K562 (cell line): ENCODE results near the gene DENR. TPM values are rescaled to one million over a fixed set of nuclear protein-coding genes. Genes with fewer than 3 reads are reported as not detected.

Source experiments
- ATAC-seq: fragments of 200-7000 bp; cut with Tn5 transposase; 3 replicates; pipeline ENCODE4 v1.9.1; 2020; ENCODE audit warnings: moderate library complexity
- BruUV-seq: library from RNA; stranded (reverse); fragments of 400-500 nt; replicated peaks from 2 replicates; lab custom pipeline; 2021; lab: Mats Ljungman, UMichigan
- CTCF ChIA-PET: fragments of 300-600 bp; formaldehyde crosslinking; extraction: SDS; loops from one replicate; lab custom pipeline; 2021; ENCODE audit warnings: low intra/inter-chr PET ratio; lab: Yijun Ruan, JAX
- POLR2A ChIA-PET: fragments of 300-600, 350-650 bp; sonication (Branson Sonifier 250); formaldehyde crosslinking; extraction: SDS; loops from one replicate; lab custom pipeline; 2021; ENCODE audit warnings: antibody characterized with exemption, inconsistent platforms; lab: Yijun Ruan, JAX
- DNase-seq, 4 experiments: peaks; one replicate each; pipeline versions ENCODE4 v3.0.0 to v3.0.0-alpha.2; 2011 to 2018; ENCODE audit warnings: low spot score in 3 of 4, mixed read lengths in 3 of 4; ENCODE audit errors: extremely low read depth in 1 of 4
- FAIRE-seq: peaks from 2 replicates; lab custom pipeline; 2011; peaks lifted over from hg19 to GRCh38; lab: Jason Lieb, UNC
- H2AFZ ChIP-seq: 2 replicates; pipeline ENCODE4 v1.6.0; 2011; ENCODE audit warnings: low read depth, low read length, control low read depth, inconsistent platforms
- H3K27ac ChIP-seq: fragments of 200-600 bp; 3 replicates; pipeline ENCODE4 v1.8.0; 2011; ENCODE audit warnings: low read depth, mild to moderate bottlenecking, control low read depth, inconsistent platforms, low read length, moderate library complexity, mixed read lengths; ENCODE audit errors: extremely low read depth
- H3K27me3 ChIP-seq, 2 experiments: fragments of 300-600 bp in 1 of 2; 2 replicates in 1 of 2; 3 replicates in 1 of 2; pipeline versions ENCODE4 v1.6.0 to v1.8.0; 2011; ENCODE audit warnings: inconsistent platforms in 2 of 2, low read length in 2 of 2, mild to moderate bottlenecking in 1 of 2, mixed read lengths in 1 of 2, moderate library complexity in 1 of 2; ENCODE audit not compliant: control insufficient read depth in 2 of 2, insufficient read depth in 2 of 2
- H3K36me3 ChIP-seq: fragments of 300-600 bp; 3 replicates; pipeline ENCODE4 v1.8.0; 2011; ENCODE audit warnings: mild to moderate bottlenecking, low read length, inconsistent platforms; ENCODE audit not compliant: control insufficient read depth, insufficient read depth
- H3K4me1 ChIP-seq, 2 experiments: fragments of 200-600 bp in 1 of 2; replicated peaks in 1 of 2; 2 replicates in 1 of 2; 3 replicates in 1 of 2; pipeline versions ENCODE4 v1.5.1 to v1.8.0; 2011; ENCODE audit warnings: inconsistent platforms in 2 of 2, low read length in 2 of 2, mild to moderate bottlenecking in 1 of 2, mixed read lengths in 1 of 2, moderate library complexity in 1 of 2; ENCODE audit not compliant: control insufficient read depth in 2 of 2, insufficient read depth in 2 of 2
- H3K4me2 ChIP-seq: 2 replicates; pipeline ENCODE4 v1.6.1; 2011; ENCODE audit warnings: low read length, control low read depth, inconsistent platforms, mixed read lengths; ENCODE audit not compliant: insufficient read depth
- H3K4me3 ChIP-seq: fragments of 200-600 bp; sonication (generic), shearing (Covaris generic); 2 replicates; pipeline ENCODE4 v1.5.1; 2016; ENCODE audit warnings: control low read depth, inconsistent platforms
- H3K79me2 ChIP-seq: fragments of 200-600 bp; 3 replicates; pipeline ENCODE4 v1.8.0; 2011; ENCODE audit warnings: low read length, inconsistent platforms; ENCODE audit not compliant: control insufficient read depth, insufficient read depth
- H3K9ac ChIP-seq, 2 experiments: 2 replicates each; pipeline versions ENCODE4 v1.6.0 to v1.6.1; 2011; ENCODE audit warnings: low read depth in 2 of 2, low read length in 2 of 2, control low read depth in 1 of 2, inconsistent platforms in 1 of 2, mild to moderate bottlenecking in 1 of 2, mixed read lengths in 1 of 2; ENCODE audit not compliant: insufficient read depth in 1 of 2
- H3K9me1 ChIP-seq: one replicate; pipeline ENCODE4 v1.6.0; 2011; ENCODE audit warnings: inconsistent platforms, mild to moderate bottlenecking, low read length, moderate library complexity; ENCODE audit not compliant: control insufficient read depth, insufficient read depth
- H3K9me3 ChIP-seq: replicated peaks from 2 replicates; pipeline ENCODE4 v1.5.1; 2011; ENCODE audit warnings: low read depth, low read length, inconsistent platforms; ENCODE audit not compliant: control insufficient read depth, insufficient read depth
- H4K20me1 ChIP-seq: replicated peaks from 2 replicates; pipeline ENCODE4 v1.6.1; 2011; ENCODE audit warnings: low read length, inconsistent platforms, mixed read lengths; ENCODE audit not compliant: control insufficient read depth, insufficient read depth
- CBFA2T2 ChIP-seq: fragments of 450-650 bp; conservative IDR thresholded peaks from 2 replicates; pipeline ENCODE4 v1.6.1; 2017; ENCODE audit warnings: mild to moderate bottlenecking
- CREM ChIP-seq: IDR thresholded peaks from 2 replicates; pipeline ENCODE4 v1.6.1; 2014; ENCODE audit warnings: antibody characterized with exemption, low read depth
- HDAC8 ChIP-seq: fragments of 450-650 bp; IDR thresholded peaks from 2 replicates; pipeline ENCODE4 v1.6.1; 2016; ENCODE audit warnings: mild to moderate bottlenecking, missing genetic modification characterization, moderate library complexity, missing compliant biosample characterization
- MAFF ChIP-seq: IDR thresholded peaks from 2 replicates; pipeline ENCODE4 v1.6.1; 2012; ENCODE audit warnings: low read length, improper control_type of control experiment
- MLLT1 ChIP-seq, 2 experiments: fragments of 450-650 bp; IDR thresholded peaks; 2 replicates each; pipeline ENCODE4 v1.6.1; 2016
- NKRF ChIP-seq: fragments of 450-650 bp; IDR thresholded peaks from 2 replicates; pipeline ENCODE4 v1.6.1; 2016; ENCODE audit warnings: borderline replicate concordance
- NR0B1 ChIP-seq: fragments of 450-650 bp; IDR thresholded peaks from one replicate; pipeline ENCODE4 v1.6.1; 2018; ENCODE audit warnings: mild to moderate bottlenecking, moderate library complexity; ENCODE audit not compliant: partially characterized antibody
- NR2C2 ChIP-seq, 2 experiments: fragments of 200-800 bp in 1 of 2; sonication (Bioruptor generic) in 1 of 2; sonication (generic) in 1 of 2; formaldehyde crosslinking in 1 of 2; IDR thresholded peaks; 2 replicates each; pipeline versions ENCODE4 v1.6.1 to v1.8.0; 2016 to 2022; ENCODE audit warnings: mild to moderate bottlenecking in 1 of 2, missing compliant biosample characterization in 1 of 2, missing genetic modification characterization in 1 of 2, missing genetic modification reagents in 1 of 2
- SMC3 ChIP-seq: conservative IDR thresholded peaks from 2 replicates; pipeline ENCODE4 v1.6.1; 2011; ENCODE audit warnings: low read depth, low read length, improper control_type of control experiment; ENCODE audit not compliant: insufficient read depth
- TEAD4 ChIP-seq, 2 experiments: sonication (generic) in 1 of 2; formaldehyde crosslinking in 1 of 2; IDR thresholded peaks; 2 replicates each; pipeline versions ENCODE4 v1.6.1 to v1.8.0; 2012 to 2022; ENCODE audit warnings: borderline replicate concordance in 1 of 2, inconsistent platforms in 1 of 2, low read length in 1 of 2, mild to moderate bottlenecking in 1 of 2, missing genetic modification reagents in 1 of 2
- THAP7 ChIP-seq: fragments of 250-450 bp; sonication (Bioruptor Pico); IDR thresholded peaks from 2 replicates; pipeline ENCODE4 v1.5.0; 2021
- ZBTB17 ChIP-seq: fragments of 450-650 bp; formaldehyde crosslinking; IDR thresholded peaks from 2 replicates; pipeline ENCODE4 v1.4.0; 2020; ENCODE audit warnings: mild to moderate bottlenecking
- ZKSCAN8 ChIP-seq: fragments of 200-800 bp; sonication (Bioruptor generic); IDR thresholded peaks from 2 replicates; pipeline ENCODE4 v1.6.1; 2016; ENCODE audit warnings: missing genetic modification characterization, missing compliant biosample characterization
- ZNF133 ChIP-seq: fragments of 250-450 bp; sonication (Bioruptor Pico); IDR thresholded peaks from 2 replicates; pipeline ENCODE4 v1.4.0; 2020; ENCODE audit warnings: mild to moderate bottlenecking
- ZNF175 ChIP-seq: fragments of 200-800 bp; sonication (Bioruptor generic); IDR thresholded peaks from 2 replicates; pipeline ENCODE4 v1.6.1; 2016; ENCODE audit warnings: low read depth, mild to moderate bottlenecking, missing genetic modification characterization, missing compliant biosample characterization
- WGBS: fragments of 100-300 bp; shearing (Covaris generic); methylation state at CpG from one replicate; pipeline ENCODE4 v1.1.6; 2016; ENCODE audit warnings: low coverage, mixed read lengths; ENCODE audit not compliant: insufficient coverage; ENCODE audit errors: missing lambda C conversion rate; 5-methylcytosine and 5-hydroxymethylcytosine counted together
- in situ Hi-C: fragments of 300-500 bp; cut with MboI; formaldehyde crosslinking; loops from 4 replicates; pipeline ENCODE4 v1.15.0; 2018; ENCODE audit warnings: inconsistent platforms, mixed read lengths
- intact Hi-C: fragments of 100-400 bp; cut with micrococcal nuclease; formaldehyde crosslinking; loops from 2 replicates; pipeline ENCODE4 v1.14.2; 2022
- polyA plus RNA-seq, 8 experiments: library from polyadenylated mRNA; depleted of rRNA in 4 of 8; stranded (reverse) in 5 of 8; unstranded in 3 of 8; fragments of >200 nt; fragmentation: Nextera tagmentation in 2 of 8; fragmentation: Illumina TruSeq in 1 of 8; extraction: Ambion mirVana in 2 of 8; extraction: Trizol in 1 of 8; gene quantifications; 2 replicates each; pipeline versions ENCODE4 v1.2.1 to v1.2.3, GENCODE V29; 2011 to 2014; ENCODE audit warnings: inconsistent platforms in 1 of 8, missing spikeins in 1 of 8
- total RNA-seq, 7 experiments: library from RNA; depleted of rRNA in 6 of 7; stranded (reverse); fragments of >200 nt in 6 of 7; fragmentation: Illumina TruSeq in 2 of 7; extraction: Trizol in 2 of 7; gene quantifications; 2 replicates each; pipeline versions ENCODE4 v1.2.1 to v1.2.3, GENCODE V29; 2011 to 2021; ENCODE audit warnings: low replicate concordance in 1 of 7

The DENR gene
- total and polyA plus RNA-seq, 9 of the 15 experiments (the other 6 are each of a cell fraction or from before 2014, with no cell fraction given): 32.5 to 77.4 (median 54.7) TPM

GRCh38 chr12:122793685-122794106 lies 41.1 kb downstream of the DENR start:
- Histone ChIP-seq H3K36me3 (no peaks in the 10 kb centered on the region), H2AFZ (no peak overlapping the region), H3K4me2 (peak overlapping the region; percentile 39; the same call in 1 of the 2 replicates), H3K27ac (no peak overlapping the region), H3K9me3 (no peaks in the 10 kb centered on the region), H4K20me1 (no peaks in the 10 kb centered on the region), H3K4me3 (no peak overlapping the region), H3K9ac (no peak overlapping the region), H3K4me1 (peaks cover 4 to 5% of the 10 kb centered on the region in 2 experiments; a peak in 2 of 5 replicates), H3K79me2 (no peaks in the 10 kb centered on the region), H3K27me3 (no peaks in the 10 kb centered on the region), H3K9me1 (no peaks in the 10 kb centered on the region)
- DNase-seq (peak; percentile 70 to 72 (median 70)), FAIRE-seq (peak; percentile 85), ATAC-seq (peak; percentile 85)
- WGBS: 3% methylated on average over 10 of the region's 10 CpGs
- intact Hi-C loops: loop anchor here (1.0 to 10.0 kb wide), 3 partner anchors 51 to 159 kb away; no protein-coding TSS in a partner anchor
- ChIA-PET CTCF (interaction anchor here (0.6 to 1.7 kb wide), 5 partner anchors 42 to 444 kb away, joined by 3 to 11 read pairs (median 4); no protein-coding TSS in a partner anchor), POLR2A (interaction anchor here (0.6 to 1.6 kb wide), 4 partner anchors 12 to 439 kb away, joined by 3 to 8 read pairs (median 4); partner anchors contain the start of genes MPHOSPH9 and MTRFR)
- in situ Hi-C loops: loop anchor here (5.0 kb wide), 1 partner anchor 164 kb away; no protein-coding TSS in a partner anchor
- BruUV-seq: no TSS peak
- TF ChIP-seq MAFF (peak; percentile 45; the same call in 1 of the 2 replicates), THAP7 (CRISPR knock-in tag) (no peak), TEAD4 (IDR thresholded peaks at IDR 0.05; ENCODE audit: low read length) (peak; percentile 78), TEAD4 (CRISPR knock-in tag; IDR thresholded peaks at IDR 0.05; ENCODE audit: borderline replicate concordance) (no peak), NKRF (no peak), ZKSCAN8 (CRISPR knock-in tag) (no peak), NR0B1 (no peak), CREM (0 out of 2 replicates have a peak, but pooled peaks have one; percentile 7), ZBTB17 (CRISPR knock-in tag) (no peak), MLLT1 (IDR thresholded peaks at IDR 0.05) (no peak), SMC3 (peak; percentile 54; the same call in 1 of the 2 replicates), CBFA2T2 (peak; percentile 75), NR2C2 (CRISPR knock-in tag; IDR thresholded peaks at IDR 0.05) (no peak), NR2C2 (tag; IDR thresholded peaks at IDR 0.05) (no peak), ZNF133 (no peak), ZNF175 (no peak), HDAC8 (tag) (no peak)
